HG03354 (cell line): ENCODE results near the gene HDDC2.

Source experiments
- ATAC-seq: cut with Tn5 transposase; IDR thresholded peaks from one replicate; pipeline ENCODE4 v1.9.1; 2021; ENCODE audit warnings: mild to moderate bottlenecking; ENCODE audit not compliant: unreplicated experiment, poor library complexity, severe bottlenecking

Gene HDDC2

DNA sequence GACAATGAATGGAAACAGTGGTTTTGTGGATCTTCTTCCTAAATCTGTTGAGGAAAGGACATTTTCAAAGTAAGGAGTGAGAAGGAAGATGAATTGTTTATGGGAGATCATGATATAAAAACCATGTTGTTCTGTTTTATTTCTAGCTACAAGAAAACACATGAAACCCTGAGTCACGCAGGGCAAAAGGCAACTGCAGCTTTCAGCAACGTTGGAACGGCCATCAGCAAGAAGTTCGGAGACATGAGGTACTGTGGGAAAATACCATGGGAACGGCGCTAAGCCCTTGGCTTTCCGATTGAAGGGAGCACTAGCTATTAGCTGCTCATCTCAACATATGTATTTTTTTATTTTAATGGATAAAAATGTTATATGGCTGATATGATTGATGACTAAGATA is 53.6 kb downstream of the HDDC2 start:
- ATAC-seq, result no peak

DNA sequence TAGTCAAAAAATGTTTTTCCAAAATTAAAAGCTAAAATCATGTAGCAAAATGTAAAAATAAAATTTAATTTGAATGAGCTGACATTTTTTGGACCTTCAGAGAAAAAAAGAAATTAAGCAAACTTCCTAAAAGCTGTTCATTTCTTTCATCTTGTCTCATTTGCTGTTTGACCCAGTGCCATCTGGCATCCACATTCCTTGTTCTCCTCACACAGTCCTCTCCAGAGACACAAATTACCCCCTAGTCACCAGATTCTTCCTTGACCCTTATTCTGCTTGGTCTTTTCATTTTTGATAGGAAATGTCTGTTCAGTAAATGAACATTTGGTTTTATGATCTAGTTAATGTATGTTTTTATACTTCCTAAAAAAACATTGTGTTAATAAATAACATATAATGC is 55.2 kb downstream of the HDDC2 start:
- ATAC-seq, result no peak

DNA sequence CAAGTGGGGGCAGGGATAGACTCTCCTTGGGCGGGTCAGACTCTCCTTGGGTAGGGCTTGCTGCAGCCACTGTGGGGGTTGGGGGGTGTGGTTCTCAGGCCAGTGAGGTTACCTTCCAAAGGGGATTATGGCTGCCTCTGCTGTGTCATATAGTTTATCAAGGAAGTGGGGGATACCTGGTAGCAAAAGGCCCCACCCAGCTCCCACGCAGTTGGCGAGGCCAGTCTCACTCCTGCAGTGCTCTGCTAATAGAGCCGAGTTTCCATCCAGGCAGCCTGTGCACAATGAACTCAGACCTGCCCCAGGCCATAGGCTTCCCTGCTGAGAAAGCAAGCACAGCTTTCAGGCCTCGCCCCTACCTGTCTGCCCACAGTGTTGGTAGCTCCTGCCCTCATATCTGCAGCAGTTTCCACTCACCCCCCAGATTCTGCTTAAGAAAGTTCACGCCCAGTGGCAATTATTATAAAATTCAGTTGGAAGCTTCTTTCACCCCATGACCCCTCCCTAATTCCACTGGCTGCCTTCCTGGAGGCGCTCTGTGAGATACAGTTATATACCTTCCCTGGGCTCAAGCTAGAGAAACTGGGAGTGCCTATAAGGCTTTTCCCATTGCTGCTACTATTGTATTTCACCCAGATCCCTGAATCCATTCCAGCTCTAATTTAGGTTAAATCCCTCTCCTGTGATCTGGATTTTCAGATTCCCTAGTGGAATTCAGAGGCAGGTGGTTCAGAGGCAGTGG is 56.1 kb downstream of the HDDC2 start:
- ATAC-seq, result no peak

DNA sequence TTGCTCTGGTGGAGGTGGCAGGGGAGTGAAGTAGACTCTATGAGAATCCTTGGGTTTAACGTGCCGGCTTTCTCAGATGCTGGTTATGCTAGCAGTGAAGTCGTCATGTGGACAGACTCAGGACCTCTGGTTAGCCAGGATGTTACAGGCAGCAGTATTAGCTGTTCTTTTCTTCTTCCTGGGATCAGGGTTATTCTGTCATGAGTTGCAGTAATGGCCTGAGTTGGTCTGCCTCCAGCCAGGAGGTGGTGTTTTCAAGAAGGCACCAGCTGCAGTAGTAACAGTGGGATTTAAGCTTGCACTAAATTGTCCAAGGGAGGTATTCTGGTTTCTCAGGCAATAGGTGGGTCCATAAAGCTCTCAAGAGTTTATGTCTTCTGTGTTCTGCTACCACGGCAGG is 56.7 kb downstream of the HDDC2 start:
- ATAC-seq, result no peak

DNA sequence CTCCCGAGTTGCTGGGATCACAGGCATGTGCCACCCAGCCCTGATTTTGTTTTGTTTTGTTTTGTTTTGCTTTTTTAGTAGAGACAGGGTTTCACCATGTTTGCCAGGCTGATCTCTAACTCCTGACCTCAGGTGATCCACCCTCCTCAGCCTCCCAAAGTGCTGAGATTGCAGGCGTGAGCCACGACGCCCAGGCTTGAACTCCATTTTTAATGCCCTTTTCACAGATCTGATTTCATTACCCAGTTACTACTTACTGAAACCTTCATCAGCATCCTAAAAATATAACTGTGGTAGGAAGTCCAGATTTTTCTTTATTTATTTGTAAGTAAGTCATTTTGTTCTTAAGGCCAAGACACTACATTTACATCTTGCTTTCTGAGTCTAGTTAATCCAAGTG is 64.0 kb downstream of the HDDC2 start:
- no peak for ATAC-seq

DNA sequence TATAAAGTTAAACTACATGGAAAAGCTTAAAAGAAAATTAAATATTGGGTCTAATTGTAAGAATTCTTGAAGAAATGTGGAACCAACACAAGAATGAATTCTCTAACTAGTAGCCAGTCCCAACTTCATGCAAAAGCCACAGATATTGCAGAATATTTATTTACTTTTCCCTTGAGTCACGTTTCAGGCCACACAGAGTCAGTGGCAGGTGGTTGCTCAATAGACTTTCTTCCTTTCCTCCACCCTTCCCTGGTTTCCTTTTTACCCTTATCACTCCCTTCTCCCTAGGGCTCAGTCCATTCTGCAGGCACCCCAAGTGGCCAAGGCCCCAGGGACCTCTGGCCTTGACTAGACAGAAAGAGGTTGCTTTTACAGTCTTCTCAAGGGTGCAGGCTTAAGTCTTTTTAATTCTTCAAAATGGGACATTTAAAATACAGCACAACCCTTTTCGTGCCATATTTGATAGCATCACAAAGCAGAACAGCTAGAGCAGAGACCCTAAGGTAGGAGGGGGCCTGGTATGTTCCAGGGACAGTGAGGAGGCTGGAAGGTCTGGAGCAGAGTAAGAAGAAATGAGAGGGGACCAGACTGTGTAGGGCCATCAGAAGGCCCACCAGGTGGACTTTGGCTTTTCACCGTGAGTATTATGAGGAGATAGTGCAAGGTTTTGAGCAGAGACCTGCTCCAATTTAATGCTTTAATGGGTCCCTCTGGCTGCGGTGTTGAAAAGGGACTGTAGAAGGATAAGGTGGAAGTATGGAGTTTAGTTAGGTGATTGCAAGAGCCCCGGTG is 65.0 kb downstream of the HDDC2 start:
- no peak for ATAC-seq

DNA sequence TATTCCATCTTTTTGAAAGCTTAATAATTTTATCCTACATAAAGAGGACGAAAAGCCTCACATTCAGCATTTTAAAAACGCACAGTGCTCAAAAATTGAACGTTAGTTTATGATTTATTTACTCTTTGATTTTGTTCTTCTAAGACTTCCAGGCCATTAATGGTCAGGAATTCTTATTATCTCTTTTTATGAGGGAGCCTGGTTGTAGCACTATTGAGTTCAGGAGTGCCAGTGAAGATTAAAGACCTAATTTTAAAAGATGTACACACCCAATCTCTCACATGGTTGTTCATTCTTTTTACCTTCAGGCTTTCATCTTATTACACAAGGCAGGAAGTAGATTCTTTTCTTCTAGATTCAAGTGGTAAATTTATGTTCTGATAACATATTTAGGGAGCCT is 68.6 kb downstream of the HDDC2 start:
- ATAC-seq, result no peak

DNA sequence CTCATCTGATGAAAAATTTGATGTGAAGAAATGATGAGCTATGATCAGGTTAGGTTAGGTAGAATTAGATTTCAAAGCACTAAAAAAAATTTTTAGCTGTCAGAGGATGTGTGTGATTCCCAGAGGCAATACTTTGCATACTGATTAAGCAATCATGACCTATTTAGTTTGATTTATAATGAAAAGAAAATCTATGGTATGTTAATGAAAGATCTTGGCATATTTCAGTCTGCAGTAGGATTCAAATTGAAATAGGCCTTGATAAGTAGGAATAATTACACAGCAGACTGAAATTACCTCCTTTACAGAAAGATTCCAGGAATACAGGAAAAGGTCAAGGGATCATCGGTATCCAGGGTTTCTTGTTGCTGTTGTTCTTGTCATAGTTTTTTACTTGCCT is 69.3 kb downstream of the HDDC2 start:
- no peak for ATAC-seq

DNA sequence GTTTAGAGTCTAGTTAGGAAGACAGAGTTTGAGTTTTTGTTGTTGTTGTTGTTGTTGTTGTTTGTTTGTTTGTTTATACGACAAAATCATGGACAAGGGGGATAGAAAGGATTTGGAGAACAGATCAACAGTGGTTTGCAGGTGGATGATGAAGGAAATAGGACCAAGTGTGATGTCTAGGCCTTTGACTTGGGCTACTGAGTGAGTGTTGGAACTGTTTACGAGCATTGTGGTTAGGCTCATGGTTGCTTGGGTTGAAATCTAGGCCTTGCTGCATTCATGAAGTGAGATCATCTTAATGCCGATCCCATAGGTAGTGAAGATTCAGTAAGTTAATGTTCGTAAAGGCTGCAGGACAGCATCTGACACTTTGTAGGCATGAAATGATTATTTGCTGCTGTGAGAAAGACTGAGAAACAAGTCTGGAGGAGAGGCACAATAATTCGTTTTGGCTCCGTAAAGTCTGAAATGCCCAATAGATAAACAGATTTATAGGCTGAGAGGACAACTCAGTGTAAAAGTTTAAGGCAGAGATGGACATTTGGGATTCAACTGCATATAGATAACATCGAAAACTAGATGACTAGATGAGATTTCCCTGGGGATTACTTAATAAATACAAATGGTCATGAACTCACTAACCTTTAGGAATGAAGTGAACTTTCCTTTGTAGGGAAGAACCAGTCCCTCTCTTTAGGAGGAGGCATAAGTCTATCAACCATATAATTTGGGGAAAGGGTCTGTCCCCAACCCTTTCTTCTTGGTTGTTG is 70.0 kb downstream of the HDDC2 start:
- ATAC-seq, result no peak

DNA sequence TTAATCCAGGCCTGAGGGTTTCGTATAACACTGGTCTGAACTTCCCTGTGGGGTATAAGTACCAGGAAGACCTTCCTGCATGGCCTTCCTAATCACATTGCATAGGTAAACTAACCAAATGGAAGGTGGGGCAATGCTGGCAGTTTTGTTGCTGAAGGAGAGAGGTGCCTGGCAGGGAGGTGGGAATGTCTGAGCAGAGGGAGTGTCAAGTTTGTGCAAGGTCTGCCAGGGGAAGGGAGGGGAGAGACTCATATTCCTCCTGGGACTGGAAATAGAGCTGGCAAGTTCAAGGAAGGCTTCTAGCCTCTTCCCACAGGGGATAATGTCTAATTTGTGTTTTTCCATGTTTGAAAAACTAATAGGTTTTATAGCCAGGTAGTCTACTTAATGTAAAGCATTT is 70.6 kb downstream of the HDDC2 start:
- no peak for ATAC-seq

DNA sequence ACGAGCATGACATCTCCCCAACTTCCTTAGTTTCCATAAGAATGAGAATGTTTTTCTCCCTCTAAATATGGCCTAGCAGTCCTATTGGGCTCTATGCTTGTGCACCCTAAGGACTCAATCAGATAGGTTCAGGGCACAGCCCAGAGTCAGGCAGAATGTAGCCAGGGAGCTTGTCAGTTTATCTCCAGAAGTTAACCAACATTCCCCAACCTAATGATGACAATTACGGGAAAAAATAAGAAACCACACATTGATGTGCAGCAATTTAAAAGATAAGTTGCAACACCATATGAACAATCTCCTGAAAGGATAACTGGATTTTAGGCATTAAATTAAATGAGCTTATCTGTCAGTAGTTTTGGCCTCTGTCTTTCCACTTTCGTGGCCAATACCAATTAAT is 71.1 kb downstream of the HDDC2 start:
- ATAC-seq, result no peak

DNA sequence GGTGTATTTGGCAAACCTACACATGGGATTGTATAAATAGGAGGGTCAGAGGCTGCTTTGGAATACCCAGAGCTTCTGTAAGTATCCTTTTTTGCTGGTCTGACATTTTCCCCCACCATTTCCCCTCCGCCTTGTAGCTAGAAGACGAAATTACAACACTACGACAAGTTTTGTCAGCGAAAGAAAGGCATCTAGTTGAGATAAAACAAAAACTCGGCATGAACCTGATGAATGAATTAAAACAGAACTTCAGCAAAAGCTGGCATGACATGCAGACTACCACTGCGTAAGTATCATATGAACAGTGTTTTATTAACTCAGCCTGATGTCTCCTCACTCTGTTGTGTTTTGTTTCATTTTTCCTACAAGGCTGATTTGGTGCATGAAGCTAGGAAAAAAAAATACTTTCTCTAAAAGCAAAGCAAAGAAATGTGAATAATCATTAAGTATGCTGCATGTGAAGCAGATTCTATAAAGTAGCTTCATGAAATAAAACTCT is 72.7 kb downstream of the HDDC2 start:
- no peak for ATAC-seq

DNA sequence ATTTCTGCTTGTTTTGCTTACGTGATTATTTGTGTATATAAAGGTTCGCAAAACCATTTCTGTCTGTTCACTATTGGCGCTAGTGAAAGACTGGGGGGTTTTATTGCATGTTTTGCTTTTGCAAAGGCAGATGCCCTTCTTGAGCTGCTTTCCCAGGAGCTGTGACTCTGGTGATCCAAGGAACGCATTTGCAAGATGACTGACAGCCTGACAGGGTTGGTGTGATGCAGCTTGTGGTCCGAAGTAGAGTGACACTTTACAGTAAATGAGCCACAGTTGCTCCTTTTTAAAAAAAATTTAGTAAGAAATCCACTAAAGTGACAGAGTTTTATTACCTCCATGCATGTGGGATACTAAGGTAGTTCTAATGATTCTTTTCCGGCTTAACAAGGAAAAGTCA is 74.5 kb downstream of the HDDC2 start:
- ATAC-seq, result no peak
